Inflammatory macrophage (primary cell): Measurements from ENCODE around the gene ABHD16A.
"Not testable (repeated sequence)": the region's sequence is repeated elsewhere in the genome, so short reads cannot be mapped to it uniquely, and the experiment has no call there.

Source experiments
- DNase-seq, 2 donors: peaks; one replicate each; pipeline ENCODE4 v3.0.0-alpha.2; 2020 to 2022

ABHD16A gene

GRCh38 chr6:31713991-31714684, 11.0 kb upstream of the ABHD16A start:
- DNase-seq: peak in 1 of 2 donors; percentile 13

- DNase-seq: no peak
Measured at GRCh38 chr6:31713465-31713864, 10.3 kb upstream of the ABHD16A start.

GRCh38 chr6:31712296-31712695, 9.2 kb upstream of the ABHD16A start:
- DNase-seq: peak; percentile 9 to 15

GRCh38 chr6:31711233-31711632, 8.1 kb upstream of the ABHD16A start:
- DNase-seq: peak; percentile 30 to 53

- DNase-seq: no peak
Measured at GRCh38 chr6:31710523-31711219, 7.5 kb upstream of the ABHD16A start.

- not testable (repeated sequence) for DNase-seq
Measured at GRCh38 chr6:31709157-31709556, 6.0 kb upstream of the ABHD16A start.

- DNase-seq: no peak
Measured at GRCh38 chr6:31708224-31708623, 5.1 kb upstream of the ABHD16A start.

GRCh38 chr6:31707701-31708100, 4.6 kb upstream of the ABHD16A start:
- no peak for DNase-seq

- DNase-seq: no peak
Measured at GRCh38 chr6:31706599-31706998, 3.5 kb upstream of the ABHD16A start, which contains the start of gene LY6G6F. Gene LY6G6F, plus strand, starts transcription at chr6:31706866. Its CDS starts 41 bp downstream, at chr6:31706907.

- no peak for DNase-seq
Measured at GRCh38 chr6:31705931-31706330, 2.8 kb upstream of the ABHD16A start.

GRCh38 chr6:31702405-31702818, 712 bp downstream of the ABHD16A start:
- peak in 1 of 2 donors; percentile 44 for DNase-seq

- DNase-seq: no peak
Measured at GRCh38 chr6:31701666-31702404, 1.3 kb downstream of the ABHD16A start.

- no peak for DNase-seq
Measured at GRCh38 chr6:31700740-31701401, 2.3 kb downstream of the ABHD16A start.

- no peak for DNase-seq
Measured at GRCh38 chr6:31697555-31697954, 5.6 kb downstream of the ABHD16A start.

- peak in 1 of 2 donors; percentile 29 for DNase-seq
Measured at GRCh38 chr6:31693535-31693934, 9.6 kb downstream of the ABHD16A start.

- DNase-seq: no peak
Measured at GRCh38 chr6:31692886-31693285, 10.2 kb downstream of the ABHD16A start.

- DNase-seq: no peak
Measured at GRCh38 chr6:31692353-31692752, 10.8 kb downstream of the ABHD16A start.

- DNase-seq: no peak
Measured at GRCh38 chr6:31691564-31692108, 11.5 kb downstream of the ABHD16A start.

GRCh38 chr6:31691078-31691463, 12.1 kb downstream of the ABHD16A start:
- DNase-seq: no peak

- peak in 1 of 2 donors; percentile 21 for DNase-seq
Measured at GRCh38 chr6:31690231-31691077, 12.7 kb downstream of the ABHD16A start.
